Measurements from ENCODE around the gene DAZAP1.
A peak's percentile ranks its signal among the peaks of the same experiment; 100 is the strongest.
"Not testable (repeated sequence)": the region's sequence is repeated elsewhere in the genome, so short reads cannot be mapped to it uniquely, and the experiment has no call there.

DAZAP1 gene

DNA sequence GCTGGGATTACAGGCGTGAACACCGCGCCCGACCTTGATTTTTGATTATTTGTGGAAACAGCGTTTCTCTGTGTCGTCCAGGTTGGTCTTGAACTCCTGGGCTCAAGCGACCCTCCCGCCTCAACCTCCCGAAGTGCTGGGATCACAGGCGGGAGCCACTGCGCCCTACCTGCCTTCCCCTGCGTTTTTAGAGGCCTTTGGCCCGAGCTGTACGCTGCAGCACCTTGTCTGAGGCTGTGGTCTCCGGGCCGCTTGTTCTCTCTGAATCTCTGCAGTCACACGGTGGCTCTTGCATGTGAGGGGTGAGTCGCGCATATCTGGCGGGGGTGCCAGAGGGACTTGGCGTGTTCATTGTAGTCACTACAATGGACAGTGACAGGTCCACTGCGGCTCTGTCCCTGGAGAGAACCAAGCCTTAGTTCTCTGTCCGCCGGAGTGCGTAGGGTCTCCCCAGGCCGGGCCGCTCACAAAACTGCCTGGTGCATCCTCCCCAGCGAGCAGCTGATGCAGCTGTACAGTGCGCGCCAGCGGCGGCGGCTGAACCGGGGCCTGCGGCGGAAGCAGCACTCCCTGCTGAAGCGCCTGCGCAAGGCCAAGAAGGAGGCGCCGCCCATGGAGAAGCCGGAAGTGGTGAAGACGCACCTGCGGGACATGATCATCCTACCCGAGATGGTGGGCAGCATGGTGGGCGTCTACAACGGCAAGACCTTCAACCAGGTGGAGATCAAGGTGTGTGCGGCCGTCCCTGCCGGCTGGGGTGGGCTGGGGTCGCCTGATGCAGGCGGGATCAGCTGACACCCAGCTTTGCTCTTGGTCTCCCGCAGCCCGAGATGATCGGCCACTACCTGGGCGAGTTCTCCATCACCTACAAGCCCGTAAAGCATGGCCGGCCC, 32.4 kb downstream of the DAZAP1 start:
- DNase-seq (ENCODE audit: low spot score) = not testable (repeated sequence)
- FAIRE-seq = peak; percentile 79

DNA sequence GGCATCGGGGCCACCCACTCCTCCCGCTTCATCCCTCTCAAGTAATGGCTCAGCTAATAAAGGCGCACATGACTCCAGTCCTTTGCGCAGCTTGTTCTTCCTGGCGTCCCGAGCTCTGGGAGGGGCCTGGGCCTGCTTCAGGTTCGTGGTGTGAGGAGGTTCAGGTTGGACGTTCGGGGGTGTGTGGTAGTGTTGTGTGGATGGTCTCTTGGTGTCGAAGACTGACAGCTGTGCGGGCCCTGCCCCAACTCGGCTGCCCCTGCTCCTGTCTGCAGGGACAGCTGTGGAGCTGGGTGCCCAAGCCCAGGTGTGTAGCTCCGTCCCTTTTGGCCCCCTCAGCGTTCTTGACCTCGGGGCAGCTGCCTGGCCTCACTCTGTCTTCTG, 33.0 kb downstream of the DAZAP1 start:
- no peak for DNase-seq (ENCODE audit: low spot score)
- FAIRE-seq = no peak

DNA sequence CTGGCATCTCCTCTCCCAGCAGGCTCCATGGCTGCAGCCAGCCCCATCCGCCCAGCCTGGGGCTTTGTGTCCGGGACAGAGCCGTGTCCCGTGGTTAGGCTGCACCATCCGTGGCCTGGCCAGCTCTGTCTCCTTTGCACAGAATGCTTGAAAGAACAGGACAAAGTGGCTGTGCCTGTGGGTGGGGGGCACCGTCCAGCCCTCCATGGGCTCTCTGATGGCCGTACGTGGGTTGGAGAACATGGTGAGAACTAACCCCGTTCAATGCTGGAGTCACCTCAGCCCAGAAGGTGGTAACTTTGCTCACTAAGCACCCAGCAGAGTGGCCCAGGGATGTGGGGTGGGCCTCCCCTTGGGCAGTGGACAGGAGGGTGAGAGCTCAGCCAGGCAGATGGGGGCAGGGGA, 33.6 kb downstream of the DAZAP1 start:
- FAIRE-seq = no peak
- no peak for DNase-seq (ENCODE audit: low spot score)

DNA sequence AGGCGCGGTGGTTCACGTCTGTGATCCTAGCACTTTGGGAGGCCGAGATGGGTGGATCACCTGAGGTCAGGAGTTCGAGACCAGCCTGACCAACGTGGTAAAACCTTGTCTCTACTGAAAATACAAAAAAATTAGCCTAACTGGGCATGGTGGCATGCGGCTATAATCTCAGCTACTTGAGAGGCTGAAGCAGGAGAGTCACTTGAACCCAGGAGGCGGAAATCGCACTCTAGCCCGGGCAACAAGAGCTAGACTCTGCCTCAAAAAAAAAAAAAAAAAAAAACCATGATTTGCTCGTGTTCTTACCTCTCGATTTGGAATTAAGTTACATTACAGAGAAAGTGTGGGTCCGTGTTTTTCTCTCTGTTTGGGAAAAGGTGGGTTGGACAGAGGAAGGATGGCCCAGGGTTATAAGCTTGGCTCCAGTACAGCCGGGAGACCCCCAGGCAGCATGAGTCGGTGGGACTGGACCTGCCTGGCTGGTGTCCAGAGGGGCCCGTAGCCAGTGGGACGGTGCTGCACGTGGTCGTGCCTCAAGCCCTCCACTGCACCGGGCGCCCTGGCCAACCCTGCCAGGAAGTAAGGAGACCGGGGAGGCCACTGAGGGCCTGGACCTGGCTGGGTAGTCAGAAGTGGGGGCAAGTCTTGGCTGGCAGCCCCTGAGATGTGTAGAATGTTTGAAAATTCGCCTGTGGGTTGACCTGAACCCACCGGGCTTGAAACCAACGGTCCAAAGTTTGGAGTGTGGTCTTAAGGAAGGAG, 34.5 kb downstream of the DAZAP1 start:
- no peak for DNase-seq (ENCODE audit: low spot score)
- no peak for FAIRE-seq

DNA sequence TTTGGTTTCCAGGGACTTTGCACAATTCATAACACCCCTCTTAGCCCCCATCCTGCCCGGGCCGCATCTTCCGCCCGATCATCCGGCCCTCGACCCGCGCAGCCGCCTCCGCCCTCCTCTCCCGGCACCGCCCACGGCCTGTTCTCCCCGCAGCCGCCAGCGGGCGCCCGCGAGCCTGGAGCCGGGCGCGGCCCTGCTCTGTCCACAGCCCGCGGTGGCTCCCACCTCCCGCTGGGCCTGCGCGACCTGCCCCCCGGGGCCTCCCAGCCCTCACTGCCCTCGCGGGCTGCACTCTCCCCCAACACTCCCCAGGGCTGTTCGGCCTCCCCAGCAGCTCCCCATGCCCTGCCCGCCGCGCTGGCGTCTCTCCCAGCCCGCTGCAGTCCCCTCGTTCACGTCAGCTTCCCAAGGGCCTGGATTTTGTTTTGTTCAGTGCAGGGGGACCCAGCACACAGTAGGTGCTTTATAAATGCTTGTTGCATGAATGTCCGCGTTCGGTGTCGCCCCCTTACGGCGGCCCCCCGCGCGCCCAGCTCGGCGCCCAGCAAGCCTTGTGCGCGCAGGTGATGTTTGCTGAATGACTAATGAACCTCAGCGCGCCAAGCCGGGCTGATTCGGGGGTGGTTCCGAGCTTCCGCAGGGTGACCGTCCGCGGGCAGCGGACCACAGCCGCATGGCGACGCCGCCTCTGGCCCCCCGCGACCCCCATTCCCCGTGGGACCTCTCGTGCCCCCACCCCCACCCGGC, 38.0 kb downstream of the DAZAP1 start:
- FAIRE-seq (no peak), DNase-seq (ENCODE audit: low spot score) (peak; percentile 84)

DNA sequence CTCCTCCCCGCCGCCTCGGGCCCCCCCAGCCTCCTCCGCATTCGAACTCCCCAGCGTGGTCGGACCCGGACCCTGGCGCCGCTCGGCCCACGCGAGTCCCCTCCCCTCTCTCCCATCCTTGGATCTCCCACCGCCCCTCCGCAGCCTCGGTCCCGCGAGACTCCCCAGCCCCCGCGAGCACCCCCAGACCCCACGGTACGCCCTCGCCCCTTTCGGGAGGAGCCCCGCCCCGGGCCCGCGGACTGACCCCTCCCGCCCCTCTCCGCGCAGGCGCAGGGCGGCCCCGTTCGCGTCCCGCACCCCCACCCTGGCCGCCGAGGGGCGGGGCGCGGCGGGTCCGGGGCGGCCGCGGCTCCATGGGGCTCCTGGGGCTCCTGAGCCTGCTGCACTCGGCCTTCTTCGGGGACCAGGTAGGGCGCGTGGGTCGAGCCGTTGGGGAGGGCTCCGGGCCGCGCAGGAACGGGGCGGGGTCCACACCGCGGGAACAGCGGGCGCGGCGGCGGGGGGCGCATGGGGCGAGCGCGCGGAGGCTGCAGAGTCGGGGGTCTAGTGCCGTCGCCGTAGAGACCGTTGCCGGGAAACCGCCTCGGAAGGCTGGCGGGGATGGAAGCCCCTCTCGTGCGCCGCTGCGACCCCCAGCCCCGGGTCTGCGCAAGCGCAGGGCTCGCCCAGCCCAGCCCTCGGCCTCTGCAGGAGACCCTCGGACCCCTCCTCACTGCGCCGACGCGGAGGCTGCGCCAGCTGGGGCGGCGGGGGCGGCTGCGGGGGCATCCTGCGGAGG, 38.7 kb downstream of the DAZAP1 start:
- DNase-seq (ENCODE audit: low spot score) (peak; percentile 84), FAIRE-seq (no peak)

DNA sequence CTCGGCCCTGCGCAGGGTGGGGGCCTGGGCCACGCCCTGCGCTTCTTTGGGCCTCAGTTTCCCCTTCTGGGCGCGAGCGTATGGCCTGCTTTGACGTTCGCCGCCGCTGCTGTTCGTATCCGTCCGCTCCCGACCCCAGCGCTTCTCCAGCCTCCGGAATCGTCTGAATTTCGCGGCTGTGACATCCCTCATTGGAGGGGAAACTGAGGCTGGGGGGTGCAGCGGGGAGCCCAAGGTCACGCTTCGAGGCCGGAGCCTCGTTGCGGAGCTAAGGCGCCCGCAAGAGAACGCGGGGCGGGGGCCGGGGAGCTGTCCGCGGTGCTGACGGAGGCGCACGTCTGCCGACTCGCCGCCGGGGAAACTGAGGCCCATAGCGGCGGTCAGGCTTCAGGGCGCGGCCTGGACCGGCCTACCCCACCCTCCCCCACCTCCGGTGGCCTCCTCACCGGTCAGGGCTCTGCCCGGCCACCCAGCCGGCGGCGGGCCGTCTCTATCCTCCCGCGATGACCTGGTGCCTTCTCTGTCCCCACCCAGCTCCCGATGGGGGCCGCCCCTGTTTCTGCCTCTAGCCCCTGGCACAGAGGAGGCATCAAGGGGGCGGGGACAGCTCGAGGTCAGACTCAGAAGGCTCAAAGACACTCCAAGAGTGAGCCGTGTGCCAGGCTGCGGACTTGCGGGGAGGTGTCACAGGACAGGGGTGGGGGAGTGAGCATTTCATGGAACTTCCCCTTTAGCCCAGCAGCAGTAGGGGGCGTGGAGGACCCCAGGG, 39.5 kb downstream of the DAZAP1 start:
- peak; percentile 30 for DNase-seq (ENCODE audit: low spot score)
- no peak for FAIRE-seq

DNA sequence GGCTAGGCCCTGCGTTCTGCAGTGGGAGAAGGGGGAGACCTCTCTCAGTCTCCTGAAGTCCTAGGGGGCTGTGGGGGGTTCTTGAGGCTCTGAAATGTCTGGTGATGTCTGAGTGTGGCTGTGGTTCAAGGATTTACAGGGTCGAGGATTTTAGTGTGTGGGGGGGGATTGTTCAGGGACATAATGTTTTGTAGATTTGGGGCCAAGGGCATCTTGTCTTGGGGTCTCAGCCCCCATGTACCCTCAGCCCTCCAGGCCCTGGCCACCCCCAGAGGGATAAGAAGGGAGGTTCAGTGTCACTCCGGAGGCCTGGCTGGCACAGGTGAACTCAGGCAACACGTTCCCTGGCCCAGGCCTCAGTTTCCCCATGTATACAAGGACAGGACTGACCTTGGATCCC, 40.1 kb downstream of the DAZAP1 start:
- no peak for DNase-seq (ENCODE audit: low spot score)
- FAIRE-seq = no peak

DNA sequence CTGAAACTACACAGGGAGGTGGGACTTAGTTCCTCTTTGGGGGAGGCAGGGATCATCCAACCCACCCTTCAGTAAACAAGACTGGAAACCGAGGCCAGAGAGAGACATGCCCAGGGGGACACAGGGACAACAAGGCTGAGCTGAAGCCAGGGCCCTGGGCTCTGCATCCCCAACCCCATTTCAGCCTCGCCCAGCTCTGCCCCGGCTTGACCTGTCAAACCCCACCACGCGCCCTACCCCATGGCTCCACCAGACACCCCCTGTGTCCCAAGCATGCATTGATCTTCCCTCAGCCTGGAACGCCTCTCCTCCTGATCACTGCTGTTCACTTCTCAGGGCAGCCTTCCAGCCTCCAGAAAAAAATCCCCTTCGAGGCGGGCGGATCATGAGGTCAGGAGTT, 40.6 kb downstream of the DAZAP1 start:
- FAIRE-seq = no peak
- no peak for DNase-seq (ENCODE audit: low spot score)

DNA sequence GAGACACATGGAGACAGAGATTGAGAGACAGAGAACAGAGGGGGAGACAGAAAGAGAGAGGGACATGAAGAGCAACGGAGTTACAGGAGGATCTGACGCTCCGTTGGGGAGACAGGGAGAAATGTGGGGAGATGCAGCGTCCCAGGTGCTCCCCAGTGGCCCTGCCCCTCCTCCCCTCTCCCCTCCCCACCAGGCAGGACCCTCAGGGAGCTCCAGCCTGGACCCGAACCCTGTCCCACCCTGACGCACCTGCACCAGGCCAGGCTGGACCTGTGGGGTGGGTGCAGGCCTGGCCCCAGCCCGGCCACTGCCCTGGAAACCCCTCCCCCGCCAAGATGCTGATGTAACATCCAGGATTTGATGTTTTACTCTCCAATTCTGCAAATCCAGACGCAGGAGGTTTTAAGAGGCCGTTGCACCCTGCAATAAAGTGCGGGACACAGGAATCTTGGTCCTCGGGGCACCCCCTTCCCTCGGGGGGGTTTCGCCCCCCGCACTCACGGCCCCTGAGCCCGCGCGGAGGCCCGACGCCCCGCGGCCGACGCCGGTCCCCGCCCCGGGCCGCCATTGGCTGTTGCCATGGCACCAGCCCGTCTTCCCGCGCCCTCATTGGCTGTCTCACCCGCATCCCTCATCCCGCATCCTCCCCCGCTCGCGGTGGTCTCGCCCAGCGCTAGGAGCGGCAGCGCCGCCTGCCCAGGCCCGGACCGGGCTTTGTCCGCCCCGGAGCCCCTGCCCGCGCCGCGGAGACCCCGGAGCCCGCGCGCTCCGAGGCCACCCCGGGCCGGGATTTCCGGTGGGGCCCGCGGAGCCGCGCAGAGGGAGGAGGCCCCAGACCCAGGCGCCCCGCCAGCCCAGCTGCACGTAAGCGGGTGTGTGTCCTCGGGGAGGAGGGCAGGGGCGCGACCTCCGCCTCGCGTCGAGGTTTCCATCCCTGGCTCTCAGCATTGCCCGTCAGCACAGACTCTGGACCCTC, 42.4 kb downstream of the DAZAP1 start, which contains the start of gene APC2:
TSS of gene APC2 (plus strand) at position 655 of the 976 bp plus-strand sequence. CDS start 2,881 bp downstream, outside the sequence.
- FAIRE-seq (no peak), DNase-seq (ENCODE audit: low spot score) (peak; percentile 69)

DNA sequence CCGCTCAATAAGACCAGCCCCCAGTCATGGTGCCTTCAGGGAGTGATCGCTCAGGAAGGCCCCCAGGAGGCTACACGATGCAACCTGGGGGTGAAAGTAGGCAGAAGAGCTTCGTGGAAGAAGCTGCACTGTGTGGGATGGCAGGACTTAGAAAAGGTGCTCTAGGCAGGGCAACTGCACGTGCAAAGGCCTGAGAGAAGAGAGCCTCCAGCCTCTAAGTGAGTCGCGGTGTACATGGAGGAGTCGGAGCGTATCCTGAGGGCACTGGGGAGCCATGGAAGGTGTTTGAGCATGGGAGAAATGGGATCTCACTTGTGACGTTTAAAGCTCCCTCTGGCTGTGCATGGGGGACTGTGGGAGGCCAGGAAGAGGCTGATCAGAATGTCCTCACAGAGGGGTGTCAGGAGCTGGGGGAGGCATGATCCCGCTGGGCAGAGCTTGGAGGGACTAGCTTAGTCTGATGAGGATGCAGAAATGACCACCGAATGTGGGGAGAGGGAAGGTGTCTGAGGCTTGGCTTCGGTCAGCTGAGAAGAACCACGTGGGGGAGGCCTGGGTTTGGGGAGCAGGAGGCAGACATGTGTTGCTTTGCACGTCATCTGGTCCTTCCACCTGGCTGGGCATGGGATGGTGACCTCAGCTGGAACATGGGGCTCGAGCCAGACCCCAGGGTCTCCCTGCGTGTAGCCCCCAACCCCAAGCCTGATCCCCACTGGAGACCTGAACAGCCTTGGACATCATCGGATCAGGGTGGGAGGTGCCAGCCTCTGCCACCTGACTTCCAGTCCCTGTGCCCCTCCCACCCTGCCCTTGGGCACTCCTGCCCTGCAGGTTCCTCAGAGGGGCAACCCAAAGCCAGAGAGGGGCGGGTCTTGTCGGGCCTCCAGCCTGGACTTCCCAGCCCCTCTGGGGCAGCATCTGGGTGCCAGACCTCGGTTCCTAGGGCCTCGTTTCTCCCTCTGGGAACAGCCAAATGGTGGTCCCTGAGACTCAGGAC, 43.6 kb downstream of the DAZAP1 start:
- DNase-seq (ENCODE audit: low spot score) (no peak), FAIRE-seq (no peak)

DNA sequence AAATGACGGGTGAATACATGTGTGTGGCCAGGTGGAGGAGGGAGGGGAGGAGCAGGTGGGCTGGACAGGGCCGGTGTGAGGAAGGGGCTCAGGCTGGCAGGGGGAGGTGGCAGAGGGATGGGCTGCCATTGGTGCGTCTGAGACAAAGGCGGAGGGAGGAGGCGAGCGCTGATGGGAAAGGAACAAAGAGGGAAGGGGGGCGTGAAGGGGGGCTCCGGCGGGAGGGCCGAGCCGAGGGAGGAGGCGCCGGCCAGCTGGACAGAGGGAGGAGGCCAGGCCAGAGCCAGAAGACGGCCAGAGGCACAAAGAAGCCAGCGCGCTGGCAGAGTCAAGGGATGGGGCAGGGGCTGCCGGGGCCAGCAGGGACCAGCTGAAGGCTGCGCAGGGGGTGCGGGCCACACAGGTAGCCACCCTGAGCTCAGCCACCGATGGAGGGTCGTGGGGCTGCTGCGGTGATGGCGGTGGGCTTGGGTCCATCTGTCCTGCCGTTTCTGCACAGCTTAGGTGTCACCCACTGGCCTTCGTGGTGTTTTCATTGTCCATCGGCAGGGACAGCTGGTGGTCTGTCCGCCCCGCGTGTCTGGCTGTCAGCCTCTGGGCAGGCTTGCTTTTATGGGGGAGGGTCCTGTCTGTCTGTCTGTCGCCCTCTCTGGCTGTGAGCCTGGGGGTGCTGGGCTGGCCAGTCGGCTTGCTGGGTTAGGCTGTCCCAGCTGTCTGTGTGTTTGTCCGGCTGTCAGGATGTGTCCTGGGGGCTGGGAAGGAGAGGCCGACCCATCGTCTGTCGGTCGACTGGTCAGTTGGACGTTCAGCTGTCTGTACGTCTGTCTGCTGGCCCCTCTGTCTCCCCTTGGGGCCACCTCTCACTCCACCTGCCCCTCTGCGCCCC, 44.8 kb downstream of the DAZAP1 start:
- no peak for DNase-seq (ENCODE audit: low spot score)
- no peak for FAIRE-seq

DNA sequence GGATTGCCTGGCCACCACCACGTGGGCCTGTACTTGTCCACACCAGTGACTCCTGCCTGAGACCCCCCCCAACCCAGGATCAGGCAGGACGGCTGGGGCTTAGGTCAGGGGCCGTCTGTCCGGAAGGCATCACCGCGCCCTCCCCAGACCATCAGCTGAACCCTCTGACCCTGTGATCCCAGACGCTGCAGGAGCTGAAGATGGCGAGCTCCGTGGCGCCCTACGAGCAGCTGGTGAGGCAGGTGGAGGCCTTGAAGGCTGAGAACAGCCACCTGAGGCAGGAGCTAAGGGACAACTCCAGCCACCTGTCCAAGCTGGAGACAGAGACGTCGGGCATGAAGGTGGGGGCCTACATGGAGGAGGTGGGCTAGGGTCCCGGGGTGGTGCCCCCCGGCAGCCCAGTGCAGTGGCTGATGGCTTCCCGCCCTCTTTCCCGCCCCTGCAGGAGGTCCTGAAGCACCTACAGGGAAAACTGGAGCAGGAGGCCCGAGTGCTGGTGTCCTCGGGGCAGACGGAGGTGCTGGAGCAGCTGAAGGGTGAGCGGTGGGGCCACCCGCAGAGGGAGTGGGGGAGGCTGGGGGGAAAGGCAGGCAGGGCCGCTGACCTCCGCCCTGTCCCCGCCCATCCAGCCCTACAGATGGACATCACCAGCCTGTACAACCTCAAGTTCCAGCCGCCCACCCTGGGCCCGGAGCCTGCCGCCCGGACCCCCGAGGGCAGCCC, 45.6 kb downstream of the DAZAP1 start:
- DNase-seq (ENCODE audit: low spot score) = no peak
- FAIRE-seq = no peak

DNA sequence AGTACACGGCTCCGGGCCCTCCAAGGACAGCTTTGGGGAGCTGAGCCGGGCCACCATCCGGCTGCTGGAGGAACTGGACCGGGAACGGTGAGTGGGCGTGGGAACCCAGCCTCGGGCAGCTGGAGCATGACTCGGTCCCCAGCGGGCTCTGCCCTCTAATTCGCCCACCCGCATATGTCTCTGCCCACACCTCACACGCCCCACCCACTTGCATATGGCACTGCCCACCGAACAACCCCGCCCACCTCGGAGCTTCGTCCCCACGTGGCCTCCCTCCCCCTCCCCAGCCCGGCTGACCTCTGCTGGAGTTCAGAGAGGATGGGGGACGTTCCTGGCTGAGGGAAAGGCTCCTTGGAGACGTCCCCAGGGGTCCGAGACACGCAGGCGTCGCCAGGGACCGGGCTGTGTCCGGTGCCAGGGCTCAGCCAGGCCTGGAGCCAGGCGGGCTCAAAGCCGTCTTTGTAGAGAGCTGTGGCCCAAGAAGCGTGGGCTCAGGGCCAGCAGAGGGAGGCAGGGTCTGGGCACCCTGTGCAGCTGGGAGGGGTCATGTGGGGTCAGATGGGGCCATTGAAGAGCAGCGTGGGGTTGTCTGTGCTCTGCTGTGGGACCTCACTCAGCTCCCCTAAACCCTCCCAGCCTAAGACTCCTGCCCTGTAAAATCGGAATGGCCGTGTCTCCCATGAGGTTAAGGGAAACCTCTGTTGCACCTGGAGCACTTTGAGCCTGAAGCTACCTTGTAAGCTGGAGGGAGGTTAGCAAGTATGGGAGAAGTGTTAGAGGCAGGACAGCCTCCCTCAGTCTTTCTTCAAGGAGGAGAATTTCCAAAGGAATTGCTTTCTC, 46.4 kb downstream of the DAZAP1 start:
- FAIRE-seq (no peak), DNase-seq (ENCODE audit: low spot score) (peak; percentile 71)

DNA sequence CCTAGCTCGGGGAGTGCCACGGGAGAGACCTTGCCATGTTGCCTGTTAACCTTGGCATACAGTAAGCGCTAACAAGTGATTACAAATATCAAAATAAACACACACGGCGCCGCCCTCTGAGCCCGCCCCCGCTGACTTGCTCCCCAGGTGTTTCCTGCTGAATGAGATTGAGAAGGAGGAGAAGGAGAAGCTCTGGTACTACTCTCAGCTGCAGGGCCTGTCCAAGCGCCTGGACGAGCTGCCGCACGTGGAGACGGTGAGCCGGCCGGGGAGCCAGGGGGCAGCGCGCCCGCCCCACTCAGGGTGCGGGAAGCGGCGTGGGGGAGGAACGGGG, 47.6 kb downstream of the DAZAP1 start:
- no peak for FAIRE-seq
- no peak for DNase-seq (ENCODE audit: low spot score)

Data from urothelium cell line (cell line).